ENCODE results near the gene SAP25.

GRCh38 chr7:100582650-100583049, 8.9 kb upstream of the SAP25 start:
- TF ChIP-seq, protein P1, sequence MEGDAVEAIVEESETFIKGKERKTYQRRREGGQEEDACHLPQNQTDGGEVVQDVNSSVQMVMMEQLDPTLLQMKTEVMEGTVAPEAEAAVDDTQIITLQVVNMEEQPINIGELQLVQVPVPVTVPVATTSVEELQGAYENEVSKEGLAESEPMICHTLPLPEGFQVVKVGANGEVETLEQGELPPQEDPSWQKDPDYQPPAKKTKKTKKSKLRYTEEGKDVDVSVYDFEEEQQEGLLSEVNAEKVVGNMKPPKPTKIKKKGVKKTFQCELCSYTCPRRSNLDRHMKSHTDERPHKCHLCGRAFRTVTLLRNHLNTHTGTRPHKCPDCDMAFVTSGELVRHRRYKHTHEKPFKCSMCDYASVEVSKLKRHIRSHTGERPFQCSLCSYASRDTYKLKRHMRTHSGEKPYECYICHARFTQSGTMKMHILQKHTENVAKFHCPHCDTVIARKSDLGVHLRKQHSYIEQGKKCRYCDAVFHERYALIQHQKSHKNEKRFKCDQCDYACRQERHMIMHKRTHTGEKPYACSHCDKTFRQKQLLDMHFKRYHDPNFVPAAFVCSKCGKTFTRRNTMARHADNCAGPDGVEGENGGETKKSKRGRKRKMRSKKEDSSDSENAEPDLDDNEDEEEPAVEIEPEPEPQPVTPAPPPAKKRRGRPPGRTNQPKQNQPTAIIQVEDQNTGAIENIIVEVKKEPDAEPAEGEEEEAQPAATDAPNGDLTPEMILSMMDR (IDR thresholded peaks at IDR 0.05 in 2 of 3, conservative IDR thresholded peaks at IDR 0.05 in 1 of 3; ENCODE audit: borderline replicate concordance in 1 of 3, insufficient read depth in 1 of 3, low read depth in 2 of 3, low read length in 2 of 3) = no peak
- TF ChIP-seq SP1 (IDR thresholded peaks at IDR 0.05; ENCODE audit: low read depth) = no peak
- no peak for TF ChIP-seq POLR2A (IDR thresholded peaks at IDR 0.05; ENCODE audit: borderline replicate concordance, extremely low read depth, insufficient read depth, insufficient read length)
- TF ChIP-seq RAD21 (IDR thresholded peaks at IDR 0.05; ENCODE audit: low read depth) = no peak
- no peak for TF ChIP-seq ZBTB33 (IDR thresholded peaks at IDR 0.05; ENCODE audit: extremely low read depth, insufficient replicate concordance, low read length)
- TF ChIP-seq TCF7L2 (IDR thresholded peaks at IDR 0.05; ENCODE audit: borderline replicate concordance, extremely low read depth, insufficient read depth, insufficient read length) = no peak
- no peak for TF ChIP-seq SRF (IDR thresholded peaks at IDR 0.05; ENCODE audit: low read depth)

All from HCT116 (cell line).